H9 (cell line): ENCODE measurements around the gene STARD10. TPM values are rescaled to one million over a fixed set of nuclear protein-coding genes. Genes with fewer than 3 reads are reported as not detected.

Experiments
- DNase-seq: peaks from one replicate; pipeline ENCODE4 v3.0.0-alpha.2; 2017
- H2AFZ ChIP-seq: one replicate; pipeline ENCODE4 v1.6.1; 2013; ENCODE audit warnings: mild to moderate bottlenecking, low read length, control low read depth, moderate library complexity
- H2AK5ac ChIP-seq: 2 replicates; pipeline ENCODE4 v1.6.1; 2013; ENCODE audit warnings: low read length, control low read depth, mixed read lengths; ENCODE audit not compliant: insufficient read length
- H2BK120ac ChIP-seq: one replicate; pipeline ENCODE4 v1.6.1; 2013; ENCODE audit warnings: low read depth, mild to moderate bottlenecking, low read length, control low read depth, inconsistent platforms; ENCODE audit not compliant: poor library complexity, severe bottlenecking
- H2BK12ac ChIP-seq: 2 replicates; pipeline ENCODE4 v1.6.1; 2013; ENCODE audit warnings: low read length, control low read depth, mixed read lengths, low read depth; ENCODE audit not compliant: insufficient read length
- H2BK15ac ChIP-seq: 2 replicates; pipeline ENCODE4 v1.6.1; 2013; ENCODE audit warnings: low read depth, low read length, control low read depth
- H2BK20ac ChIP-seq: one replicate; pipeline ENCODE4 v1.6.1; 2013; ENCODE audit warnings: low read depth, mild to moderate bottlenecking, low read length, control low read depth, inconsistent platforms; ENCODE audit not compliant: poor library complexity, severe bottlenecking
- H2BK5ac ChIP-seq: 2 replicates; pipeline ENCODE4 v1.6.1; 2013; ENCODE audit warnings: low read length, control low read depth, mixed read lengths; ENCODE audit not compliant: insufficient read length
- H3K14ac ChIP-seq: 2 replicates; pipeline ENCODE4 v1.6.1; 2013; ENCODE audit warnings: low read length, control low read depth; ENCODE audit not compliant: insufficient read depth
- H3K18ac ChIP-seq: 2 replicates; pipeline ENCODE4 v1.6.1; 2013; ENCODE audit warnings: low read depth, mild to moderate bottlenecking, mixed read lengths, low read length, control low read depth; ENCODE audit not compliant: insufficient read length
- H3K23ac ChIP-seq: 2 replicates; pipeline ENCODE4 v1.6.1; 2013; ENCODE audit warnings: low read length, control low read depth, mixed read lengths, low read depth; ENCODE audit not compliant: insufficient read length
- H3K23me2 ChIP-seq: 2 replicates; pipeline ENCODE4 v1.6.1; 2013; ENCODE audit warnings: low read depth, mild to moderate bottlenecking, mixed read lengths, low read length, control low read depth; ENCODE audit not compliant: insufficient read length, poor library complexity, severe bottlenecking
- H3K27ac ChIP-seq: 2 replicates; pipeline ENCODE4 v1.5.1; 2013; ENCODE audit warnings: low read length, control low read depth, mixed read lengths, low read depth; ENCODE audit not compliant: insufficient read length
- H3K27me3 ChIP-seq: 2 replicates; pipeline ENCODE4 v1.6.1; 2013; ENCODE audit warnings: low read length, control low read depth, inconsistent platforms; ENCODE audit not compliant: insufficient read depth
- H3K4ac ChIP-seq: 2 replicates; pipeline ENCODE4 v1.6.1; 2013; ENCODE audit warnings: low read depth, mild to moderate bottlenecking, control low read depth, inconsistent platforms, low read length, moderate library complexity
- H3K4me1 ChIP-seq: 2 replicates; pipeline ENCODE4 v1.6.1; 2013; ENCODE audit warnings: low read length, control low read depth, inconsistent platforms; ENCODE audit not compliant: insufficient read depth
- H3K4me2 ChIP-seq: 2 replicates; pipeline ENCODE4 v1.6.1; 2013; ENCODE audit warnings: low read length, control low read depth, mixed read lengths; ENCODE audit not compliant: insufficient read length, insufficient read depth
- H3K56ac ChIP-seq: 2 replicates; pipeline ENCODE4 v1.6.1; 2013; ENCODE audit warnings: low read depth, mild to moderate bottlenecking, mixed read lengths, low read length, control low read depth; ENCODE audit not compliant: insufficient read length
- H3K79me1 ChIP-seq: 2 replicates; pipeline ENCODE4 v1.6.1; 2013; ENCODE audit warnings: low read depth, mild to moderate bottlenecking, moderate library complexity, low read length, control low read depth, inconsistent platforms; ENCODE audit not compliant: insufficient read depth, poor library complexity, severe bottlenecking
- H3K79me2 ChIP-seq: 2 replicates; pipeline ENCODE4 v1.6.1; 2013; ENCODE audit warnings: low read length, control low read depth, inconsistent platforms; ENCODE audit not compliant: insufficient read depth
- H3K9ac ChIP-seq: 2 replicates; pipeline ENCODE4 v1.6.1; 2013; ENCODE audit warnings: low read length, control low read depth, mixed read lengths; ENCODE audit not compliant: insufficient read length; ENCODE audit errors: extremely low read depth
- H3K9me3 ChIP-seq: one replicate; pipeline ENCODE4 v1.6.1; 2013; ENCODE audit warnings: low read depth, low read length, inconsistent platforms; ENCODE audit not compliant: control insufficient read depth
- H3T11ph ChIP-seq: one replicate; pipeline ENCODE4 v1.6.1; 2013; ENCODE audit warnings: mild to moderate bottlenecking, low read length, control low read depth, inconsistent platforms
- H4K20me1 ChIP-seq: one replicate; pipeline ENCODE4 v1.6.1; 2013; ENCODE audit not compliant: control insufficient read depth, insufficient read length, insufficient read depth
- H4K5ac ChIP-seq: 2 replicates; pipeline ENCODE4 v1.6.1; 2013; ENCODE audit warnings: low read depth, mild to moderate bottlenecking, mixed read lengths, low read length, control low read depth; ENCODE audit not compliant: insufficient read length
- H4K8ac ChIP-seq: replicated peaks from 2 replicates; pipeline ENCODE4 v1.6.1; 2013; ENCODE audit warnings: low read length, control low read depth, mixed read lengths, low read depth; ENCODE audit not compliant: insufficient read length
- H4K91ac ChIP-seq: 2 replicates; pipeline ENCODE4 v1.6.1; 2013; ENCODE audit warnings: low read depth, mild to moderate bottlenecking, moderate library complexity, mixed read lengths, low read length, control low read depth; ENCODE audit not compliant: insufficient read length
- H3K27ac Mint-ChIP-seq, 3 experiments: 2 replicates in 2 of 3; 3 replicates in 1 of 3; pipeline ENCODE4 v1.8.0; 2020 to 2021; ENCODE audit warnings: mixed read lengths in 3 of 3, mild to moderate bottlenecking in 1 of 3, moderate library complexity in 1 of 3
- H3K27me3 Mint-ChIP-seq: 2 replicates; pipeline ENCODE4 v1.8.0; 2021; ENCODE audit warnings: low read depth, mild to moderate bottlenecking, moderate library complexity, mixed read lengths
- H3K36me3 Mint-ChIP-seq, 3 experiments: 2 replicates in 2 of 3; 3 replicates in 1 of 3; pipeline ENCODE4 v1.8.0; 2020 to 2021; ENCODE audit warnings: low read depth in 3 of 3, mixed read lengths in 3 of 3; ENCODE audit not compliant: insufficient read depth in 1 of 3
- H3K4me1 Mint-ChIP-seq, 2 experiments: 2 replicates each; pipeline ENCODE4 v1.8.0; 2020; ENCODE audit warnings: mixed read lengths in 2 of 2
- H3K4me3 Mint-ChIP-seq, 2 experiments: 2 replicates in 1 of 2; 3 replicates in 1 of 2; pipeline ENCODE4 v1.8.0; 2020 to 2021; ENCODE audit warnings: mild to moderate bottlenecking in 2 of 2, mixed read lengths in 2 of 2, moderate library complexity in 1 of 2
- H3K9me3 Mint-ChIP-seq, 2 experiments: 2 replicates in 1 of 2; 3 replicates in 1 of 2; pipeline ENCODE4 v1.8.0; 2020; ENCODE audit warnings: mild to moderate bottlenecking in 2 of 2, mixed read lengths in 2 of 2, moderate library complexity in 1 of 2
- CTCF ChIP-seq: fragments of 200-600 bp; sonication (generic); conservative IDR thresholded peaks from 3 replicates; pipeline ENCODE4 v1.8.0; 2021; ENCODE audit warnings: antibody characterized with exemption, mild to moderate bottlenecking
- WGBS: extraction: QIAGEN DNeasy Blood & Tissue Kit; methylation state at CpG from one replicate; pipeline ENCODE4 v1.1.7; 2013; ENCODE audit warnings: missing lambda C conversion rate, low lambda C conversion rate, mixed read lengths; ENCODE audit not compliant: insufficient read length; ENCODE audit errors: extremely low coverage; 5-methylcytosine and 5-hydroxymethylcytosine counted together
- total RNA-seq: library from RNA; stranded (reverse); gene quantifications from 2 replicates; pipeline ENCODE4 v1.2.1, GENCODE V29; 2021

STARD10 gene
- total RNA-seq, 1 experiment from 2014 or later: 24.4 TPM

- no peak overlapping the region for H2BK120ac ChIP-seq
- H3K56ac ChIP-seq: no peak overlapping the region
- no peak overlapping the region for H4K8ac ChIP-seq
- Mint-ChIP-seq H3K4me3 (no peak overlapping the region), H3K36me3 (peaks cover 3 to 10% (median 8%) of the 10 kb centered on the region in 3 experiments; a peak in 5 of 7 replicates), H3K27ac (peak overlapping the region in 2 of 3 experiments; percentile 12 to 79; a peak in 3 of 7 replicates), H3K4me1 (peaks cover 16 to 35% of the 10 kb centered on the region in 2 experiments), H3K9me3 (no peaks in the 10 kb centered on the region; a peak in 1 of 5 replicates), H3K27me3 (peaks cover 2% of the 10 kb centered on the region; the same call in 1 of the 2 replicates)
- H4K20me1 ChIP-seq: peaks cover 2% of the 10 kb centered on the region
- H4K5ac ChIP-seq: no peak overlapping the region
- H2BK12ac ChIP-seq: no peak overlapping the region
- no peak overlapping the region for H2AFZ ChIP-seq
- peaks cover 2% of the 10 kb centered on the region; the same call in 1 of the 2 replicates for H3K79me2 ChIP-seq
- H3T11ph ChIP-seq: no peak overlapping the region
- no peaks in the 10 kb centered on the region for H3K27me3 ChIP-seq
- H3K27ac ChIP-seq: no peak overlapping the region
- no peak overlapping the region for H3K18ac ChIP-seq
- no CpG with 5 or more reads among the region's 4 CpGs for WGBS
- H3K4me1 ChIP-seq: no peaks in the 10 kb centered on the region; the same call in 1 of the 2 replicates
- no peak overlapping the region for H2BK20ac ChIP-seq
- H2AK5ac ChIP-seq: no peak overlapping the region
- H3K9me3 ChIP-seq: no peaks in the 10 kb centered on the region
- H3K4ac ChIP-seq: no peak overlapping the region
- H3K79me1 ChIP-seq: peaks cover 2% of the 10 kb centered on the region
- H2BK5ac ChIP-seq: no peak overlapping the region
- H4K91ac ChIP-seq: no peak overlapping the region
- H3K9ac ChIP-seq: no peak overlapping the region
- no peak overlapping the region for H3K14ac ChIP-seq
- H3K23ac ChIP-seq: no peak overlapping the region
- H3K4me2 ChIP-seq: no peak overlapping the region
- no peak for DNase-seq
- H2BK15ac ChIP-seq: peak overlapping the region; percentile 57; the same call in 1 of the 2 replicates
- TF ChIP-seq CTCF: no peak
- peaks cover 4% of the 10 kb centered on the region for H3K23me2 ChIP-seq
Observed at GRCh38 chr11:72755713-72756285, 38.0 kb downstream of the STARD10 start.
